ENCODE results near the gene C2CD2L.

C2CD2L gene

GRCh38 chr11:119116235-119116594 is 9.1 kb downstream of the C2CD2L start:
- DNase-seq (ENCODE audit: extremely low spot score) = no peak
- no peak for TF ChIP-seq TARDBP (IDR thresholded peaks at IDR 0.05)
- no peak for TF ChIP-seq ARNT (IDR thresholded peaks at IDR 0.05)
- no peak for TF ChIP-seq FOXM1 (IDR thresholded peaks at IDR 0.05; ENCODE audit: borderline replicate concordance)
- no peak for TF ChIP-seq HDGF (IDR thresholded peaks at IDR 0.05; ENCODE audit: borderline replicate concordance)
- ChIA-PET POLR2A (interaction anchor here (2.6 kb wide), 1 partner anchor 9 kb away, joined by 12 read pairs; the partner anchor contains the start of gene C2CD2L), CTCF (no interaction called here)

DNA sequence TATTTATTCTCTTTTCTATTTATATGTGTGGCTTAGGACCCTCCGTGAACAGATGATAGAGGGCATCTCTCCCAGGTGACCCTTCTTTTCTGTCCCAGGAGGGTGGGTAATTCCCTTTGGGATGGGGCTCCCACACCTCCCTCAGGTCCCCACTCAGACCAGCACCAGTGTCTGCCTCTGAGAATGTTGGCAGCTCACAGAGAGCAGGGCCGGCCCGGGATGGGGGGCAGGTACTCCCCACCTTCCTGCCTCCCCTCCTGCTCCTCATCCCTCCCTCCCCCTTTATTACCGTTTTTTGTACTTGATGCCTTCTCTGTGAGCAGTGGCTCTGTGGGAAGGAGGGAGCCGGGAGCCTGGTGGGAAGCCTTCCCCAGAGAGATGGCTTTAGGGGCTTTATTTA is 9.5 kb downstream of the C2CD2L start:
- DNase-seq (ENCODE audit: extremely low spot score) = no peak
- POLR2A ChIA-PET = interaction anchor here (2.6 kb wide), 1 partner anchor 10 kb away, joined by 12 read pairs; the partner anchor contains the start of gene C2CD2L
- TF ChIP-seq SUZ12 (IDR thresholded peaks at IDR 0.05) (no peak), TARDBP (IDR thresholded peaks at IDR 0.05) (no peak), FOXM1 (IDR thresholded peaks at IDR 0.05; ENCODE audit: borderline replicate concordance) (no peak), CTBP1 (IDR thresholded peaks at IDR 0.05; ENCODE audit: borderline replicate concordance) (no peak), ARNT (IDR thresholded peaks at IDR 0.05) (no peak), ZNF384 (IDR thresholded peaks at IDR 0.05) (no peak), BHLHE40 (IDR thresholded peaks at IDR 0.05; ENCODE audit: borderline replicate concordance) (no peak), L3MBTL2 (conservative IDR thresholded peaks at IDR 0.05) (no peak), FOXK2 (IDR thresholded peaks at IDR 0.05) (no peak), LEF1 (IDR thresholded peaks at IDR 0.05; ENCODE audit: borderline replicate concordance) (no peak), FOXA1 (IDR thresholded peaks at IDR 0.05) (no peak), ELF4 (IDR thresholded peaks at IDR 0.05) (no peak), SP1 (IDR thresholded peaks at IDR 0.05) (no peak)
- CTCF ChIA-PET = no interaction called here

DNA sequence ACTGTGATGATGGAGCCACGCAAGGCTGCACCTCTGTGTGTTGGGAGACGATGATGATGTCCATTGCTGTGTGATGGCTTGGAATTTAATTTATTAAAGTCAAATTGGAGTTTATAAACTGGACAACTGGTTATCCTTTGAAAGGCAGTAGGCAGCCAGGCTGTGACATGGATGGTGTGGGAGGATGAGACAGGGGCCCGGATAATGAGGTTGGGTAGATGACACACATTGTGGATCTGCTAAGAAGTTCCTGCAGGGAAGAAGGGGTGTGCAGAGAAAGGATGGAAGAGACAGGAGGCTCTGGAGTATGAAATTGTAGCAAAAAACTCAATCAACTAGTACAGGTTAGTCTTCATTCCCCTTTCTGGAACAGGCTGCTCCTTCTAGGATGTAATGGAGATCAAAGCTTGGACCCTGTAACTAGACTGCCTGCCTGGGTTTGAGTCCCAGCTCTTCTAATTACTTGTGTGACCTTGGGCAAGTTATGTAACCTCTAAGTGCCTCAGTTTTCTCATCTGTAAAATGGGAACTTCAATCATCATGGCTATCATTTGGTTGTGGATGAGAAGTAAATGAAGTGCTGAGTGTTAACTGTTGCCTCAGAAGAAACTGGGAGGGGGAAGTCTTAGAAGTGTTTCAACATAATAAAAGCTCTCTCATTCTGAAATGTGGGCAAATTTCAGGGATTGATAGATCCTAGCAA is 10.0 kb downstream of the C2CD2L start:
- no peak for DNase-seq (ENCODE audit: extremely low spot score)
- TF ChIP-seq NFRKB (IDR thresholded peaks at IDR 0.05) (no peak), ARNT (IDR thresholded peaks at IDR 0.05) (no peak), FOXM1 (IDR thresholded peaks at IDR 0.05; ENCODE audit: borderline replicate concordance) (no peak), LEF1 (IDR thresholded peaks at IDR 0.05; ENCODE audit: borderline replicate concordance) (no peak), TARDBP (IDR thresholded peaks at IDR 0.05) (no peak), BHLHE40 (IDR thresholded peaks at IDR 0.05; ENCODE audit: borderline replicate concordance) (no peak), SUZ12 (IDR thresholded peaks at IDR 0.05) (no peak), L3MBTL2 (conservative IDR thresholded peaks at IDR 0.05) (no peak), CTBP1 (IDR thresholded peaks at IDR 0.05; ENCODE audit: borderline replicate concordance) (no peak), HDGF (IDR thresholded peaks at IDR 0.05; ENCODE audit: borderline replicate concordance) (no peak), ZNF384 (IDR thresholded peaks at IDR 0.05) (no peak)
- ChIA-PET POLR2A (interaction anchor here (2.6 kb wide), 1 partner anchor 10 kb away, joined by 12 read pairs; the partner anchor contains the start of gene C2CD2L), CTCF (no interaction called here)

GRCh38 chr11:119118227-119118626 is 11.1 kb downstream of the C2CD2L start:
- POLR2A ChIA-PET = interaction anchor here (1.1 kb wide), 1 partner anchor 11 kb away, joined by 4 read pairs; the partner anchor contains the start of gene C2CD2L
- CTCF ChIA-PET = no interaction called here
- no peak for DNase-seq (ENCODE audit: extremely low spot score)
- no peak for TF ChIP-seq SP1 (IDR thresholded peaks at IDR 0.05)
- no peak for TF ChIP-seq TARDBP (IDR thresholded peaks at IDR 0.05)
- TF ChIP-seq NFRKB (IDR thresholded peaks at IDR 0.05) = no peak
- TF ChIP-seq CTBP1 (IDR thresholded peaks at IDR 0.05; ENCODE audit: borderline replicate concordance) = no peak
- no peak for TF ChIP-seq ELF4 (IDR thresholded peaks at IDR 0.05)
- TF ChIP-seq L3MBTL2 (conservative IDR thresholded peaks at IDR 0.05) = no peak
- TF ChIP-seq BHLHE40 (IDR thresholded peaks at IDR 0.05; ENCODE audit: borderline replicate concordance) = no peak
- no peak for TF ChIP-seq ZNF384 (IDR thresholded peaks at IDR 0.05)
- TF ChIP-seq SUZ12 (IDR thresholded peaks at IDR 0.05) = no peak
- TF ChIP-seq FOXA1 (IDR thresholded peaks at IDR 0.05) = no peak
- no peak for TF ChIP-seq PKNOX1 (IDR thresholded peaks at IDR 0.05)
- TF ChIP-seq FOXM1 (IDR thresholded peaks at IDR 0.05; ENCODE audit: borderline replicate concordance) = no peak
- TF ChIP-seq LEF1 (IDR thresholded peaks at IDR 0.05; ENCODE audit: borderline replicate concordance) = no peak

GRCh38 chr11:119118946-119119345 is 11.8 kb downstream of the C2CD2L start:
- POLR2A ChIA-PET = interaction anchor here (0.7 to 1.7 kb wide), 3 partner anchors 10 to 17 kb away, joined by 3 to 4 read pairs (median 4); partner anchors contain the start of gene C2CD2L

GRCh38 chr11:119120639-119121007 is 13.5 kb downstream of the C2CD2L start:
- no peak for TF ChIP-seq CTBP1 (IDR thresholded peaks at IDR 0.05; ENCODE audit: borderline replicate concordance)
- TF ChIP-seq PKNOX1 (IDR thresholded peaks at IDR 0.05) = peak; percentile 42; the same call in 1 of the 2 replicates
- CTCF ChIA-PET = interaction anchor here (0.6 to 1.4 kb wide), 2 partner anchors 14 to 186 kb away, joined by 3 to 4 read pairs; partner anchors contain the start of gene C2CD2L
- POLR2A ChIA-PET = interaction anchor here (0.7 to 3.6 kb wide), 12 partner anchors 10 to 218 kb away, joined by 3 to 67 read pairs (median 4); partner anchors contain the start of genes ABCG4, C2CD2L, DPAGT1 and HMBS
- DNase-seq (ENCODE audit: extremely low spot score) = peak; percentile 45

More at GRCh38 chr11:119118946-119119345, 11.8 kb downstream of the C2CD2L start:
- CTCF ChIA-PET = no interaction called here
- no peak for DNase-seq (ENCODE audit: extremely low spot score)
- TF ChIP-seq L3MBTL2 (conservative IDR thresholded peaks at IDR 0.05) (no peak), ZNF384 (IDR thresholded peaks at IDR 0.05) (no peak), CTBP1 (IDR thresholded peaks at IDR 0.05; ENCODE audit: borderline replicate concordance) (no peak)
